HepG2 (cell line): ENCODE results near the gene CPNE1. TPM values are rescaled to one million over a fixed set of nuclear protein-coding genes. Genes with fewer than 3 reads are reported as not detected.

Experiments
- FOXK1 ChIP-seq: sonication (generic); formaldehyde crosslinking; IDR thresholded peaks from 2 replicates; pipeline ENCODE4 v1.4.0; 2020; ENCODE audit warnings: low read depth, missing genetic modification reagents, borderline replicate concordance
- HNRNPK ChIP-seq: fragments of 200-400 bp; formaldehyde crosslinking; IDR thresholded peaks from 2 replicates; pipeline ENCODE4 v1.6.1; 2018; ENCODE audit warnings: low read length, low read depth, moderate library complexity, mild to moderate bottlenecking; ENCODE audit not compliant: poor library complexity, severe bottlenecking
- HOXA9 ChIP-seq: sonication (generic); formaldehyde crosslinking; IDR thresholded peaks from 2 replicates; pipeline ENCODE4 v1.8.1; 2022; ENCODE audit warnings: missing genetic modification reagents, mild to moderate bottlenecking, moderate library complexity, borderline replicate concordance
- ISL2 ChIP-seq: sonication (generic); formaldehyde crosslinking; IDR thresholded peaks from 2 replicates; pipeline ENCODE4 v1.5.0; 2020; ENCODE audit warnings: missing genetic modification reagents
- JDP2 ChIP-seq: sonication (generic); formaldehyde crosslinking; IDR thresholded peaks from 2 replicates; pipeline ENCODE4 v1.8.1; 2022; ENCODE audit warnings: missing genetic modification reagents, borderline replicate concordance
- JUNB ChIP-seq: sonication (generic); formaldehyde crosslinking; IDR thresholded peaks from 2 replicates; pipeline ENCODE4 v1.8.0; 2022; ENCODE audit warnings: missing genetic modification reagents, mild to moderate bottlenecking, borderline replicate concordance
- KAT7 ChIP-seq: IDR thresholded peaks from 2 replicates; pipeline ENCODE4 v1.6.1; 2018; ENCODE audit warnings: borderline replicate concordance, missing compliant biosample characterization
- MAFF ChIP-seq: IDR thresholded peaks from 2 replicates; pipeline ENCODE4 v1.6.1; 2011; ENCODE audit warnings: low read depth, low read length, improper control_type of control experiment
- NFAT5 ChIP-seq: sonication (generic); formaldehyde crosslinking; IDR thresholded peaks from 2 replicates; pipeline ENCODE4 v1.4.0; 2020; ENCODE audit warnings: missing genetic modification reagents
- NFE2L1 ChIP-seq: sonication (generic); formaldehyde crosslinking; IDR thresholded peaks from 2 replicates; pipeline ENCODE4 v1.4.0; 2020; ENCODE audit warnings: missing genetic modification reagents, mild to moderate bottlenecking, borderline replicate concordance
- PAX8 ChIP-seq: sonication (generic); formaldehyde crosslinking; IDR thresholded peaks from 2 replicates; pipeline ENCODE4 v1.8.0; 2022; ENCODE audit warnings: mild to moderate bottlenecking, missing genetic modification reagents, borderline replicate concordance
- PRDM4 ChIP-seq: sonication (generic); formaldehyde crosslinking; IDR thresholded peaks from 2 replicates; pipeline ENCODE4 v1.9.0; 2021; ENCODE audit warnings: missing genetic modification reagents, borderline replicate concordance
- SNAI1 ChIP-seq: sonication (generic); formaldehyde crosslinking; IDR thresholded peaks from 2 replicates; pipeline ENCODE4 v1.5.0; 2020; ENCODE audit warnings: mild to moderate bottlenecking, missing genetic modification reagents, borderline replicate concordance
- ZNF761 ChIP-seq: sonication (generic); formaldehyde crosslinking; conservative IDR thresholded peaks from 2 replicates; pipeline ENCODE4 v1.4.0; 2020; ENCODE audit warnings: mild to moderate bottlenecking, missing genetic modification reagents
- ZNF83 ChIP-seq: sonication (generic); formaldehyde crosslinking; IDR thresholded peaks from 2 replicates; pipeline ENCODE4 v1.4.0; 2020; ENCODE audit warnings: missing genetic modification reagents, mild to moderate bottlenecking, borderline replicate concordance
- polyA plus RNA-seq, 8 experiments: library from polyadenylated mRNA; depleted of rRNA in 3 of 8; stranded (reverse) in 7 of 8; unstranded in 1 of 8; fragments of >200 nt; fragmentation: Illumina TruSeq in 4 of 8; extraction: Trizol in 4 of 8; gene quantifications; 2 replicates each; pipeline versions ENCODE4 v1.2.1 to v1.2.3, GENCODE V29; 2011 to 2016; ENCODE audit warnings: low read depth in 4 of 8, missing spikeins in 1 of 8, mixed read lengths in 1 of 8; ENCODE audit not compliant: insufficient read depth in 1 of 8
- total RNA-seq, 5 experiments: library from RNA; depleted of rRNA; stranded (reverse); fragments of >200 nt; fragmentation: Illumina TruSeq; extraction: Trizol; gene quantifications; 2 replicates each; pipeline ENCODE4 v1.2.3, GENCODE V29; 2016; ENCODE audit warnings: low read depth in 1 of 5
- TF ChIP-seq, protein P1 (sequence below): IDR thresholded peaks from 2 replicates; pipeline ENCODE4 v1.6.1; 2016; ENCODE audit warnings: mild to moderate bottlenecking, missing biosample characterization, missing genetic modification reagents
- TF ChIP-seq, protein P2 (sequence below): sonication (generic); formaldehyde crosslinking; IDR thresholded peaks from 2 replicates; pipeline ENCODE4 v1.5.1; 2020; ENCODE audit warnings: missing genetic modification reagents, mild to moderate bottlenecking, borderline replicate concordance

Gene CPNE1
- total and polyA plus RNA-seq, 2 of the 13 experiments (the other 11 are each of a cell fraction or from before 2014, with no cell fraction given), result 408 to 431 TPM

DNA sequence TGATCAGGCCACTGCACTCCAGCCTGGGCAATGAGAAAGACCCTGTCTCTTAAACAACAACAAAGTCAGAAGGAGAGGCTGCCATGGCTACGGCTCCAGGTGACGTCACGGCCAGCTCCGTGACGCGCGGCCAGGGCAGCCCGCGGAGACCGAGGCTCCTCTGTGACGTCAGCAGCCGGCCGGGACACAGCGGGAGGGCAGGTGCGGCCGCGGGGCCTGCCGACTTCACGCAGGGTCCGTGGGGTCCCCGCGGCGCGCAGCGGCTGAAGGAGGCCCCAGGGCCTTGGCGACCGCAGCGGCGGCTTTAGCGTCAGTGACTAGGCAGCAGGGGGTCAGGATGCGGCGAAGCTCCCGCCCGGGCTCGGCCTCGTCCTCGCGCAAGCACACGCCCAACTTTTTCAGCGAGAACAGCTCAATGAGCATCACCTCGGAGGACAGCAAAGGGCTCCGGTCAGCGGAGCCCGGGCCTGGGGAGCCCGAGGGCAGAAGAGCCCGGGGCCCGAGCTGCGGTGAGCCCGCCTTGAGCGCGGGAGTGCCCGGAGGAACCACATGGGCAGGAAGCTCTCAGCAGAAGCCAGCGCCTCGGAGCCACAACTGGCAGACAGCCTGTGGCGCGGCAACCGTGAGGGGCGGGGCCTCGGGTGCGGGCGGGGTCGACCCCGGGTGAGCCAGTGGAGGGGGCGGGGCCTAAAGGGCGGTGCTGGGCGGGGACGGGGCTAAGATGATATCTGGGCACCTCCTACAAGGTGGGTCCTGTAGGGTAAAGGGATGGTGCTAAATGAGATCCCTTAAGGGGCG, 48.8 kb downstream of the CPNE1 start, which contains the start of gene SPAG4 (continued):
- peak; percentile 99 for TF ChIP-seq NFAT5
- no peak; the same call in 1 of the 2 replicates for TF ChIP-seq FOXK1 (CRISPR knock-in tag)
- TF ChIP-seq JUNB (CRISPR knock-in tag), result peak; percentile 83
- peak; percentile 32; the same call in 1 of the 2 replicates for TF ChIP-seq PAX8
- TF ChIP-seq NFE2L1 (CRISPR knock-in tag), result peak; percentile 93; the same call in 1 of the 2 replicates
- no peak for TF ChIP-seq MAFF
- TF ChIP-seq PRDM4, result peak; percentile 77; the same call in 1 of the 2 replicates
- peak; percentile 93 for TF ChIP-seq ISL2 (CRISPR knock-in tag)
- peak; percentile 61 for TF ChIP-seq HNRNPK
- peak; percentile 98 for TF ChIP-seq HOXA9 (CRISPR knock-in tag)
- peak; percentile 31 for TF ChIP-seq SNAI1 (CRISPR knock-in tag)
- 0 out of 2 replicates have a peak, but pooled peaks have one; percentile 53 for TF ChIP-seq KAT7 (CRISPR knock-in tag)
- peak; percentile 97 for TF ChIP-seq ZNF761
- peak; percentile 79; the same call in 1 of the 2 replicates for TF ChIP-seq JDP2
- TF ChIP-seq, protein P1, sequence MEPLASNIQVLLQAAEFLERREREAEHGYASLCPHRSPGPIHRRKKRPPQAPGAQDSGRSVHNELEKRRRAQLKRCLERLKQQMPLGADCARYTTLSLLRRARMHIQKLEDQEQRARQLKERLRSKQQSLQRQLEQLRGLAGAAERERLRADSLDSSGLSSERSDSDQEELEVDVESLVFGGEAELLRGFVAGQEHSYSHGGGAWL (CRISPR knock-in tag), result peak; percentile 99
- TF ChIP-seq ZNF83 (CRISPR knock-in tag), result peak; percentile 92
- TF ChIP-seq, protein P2, sequence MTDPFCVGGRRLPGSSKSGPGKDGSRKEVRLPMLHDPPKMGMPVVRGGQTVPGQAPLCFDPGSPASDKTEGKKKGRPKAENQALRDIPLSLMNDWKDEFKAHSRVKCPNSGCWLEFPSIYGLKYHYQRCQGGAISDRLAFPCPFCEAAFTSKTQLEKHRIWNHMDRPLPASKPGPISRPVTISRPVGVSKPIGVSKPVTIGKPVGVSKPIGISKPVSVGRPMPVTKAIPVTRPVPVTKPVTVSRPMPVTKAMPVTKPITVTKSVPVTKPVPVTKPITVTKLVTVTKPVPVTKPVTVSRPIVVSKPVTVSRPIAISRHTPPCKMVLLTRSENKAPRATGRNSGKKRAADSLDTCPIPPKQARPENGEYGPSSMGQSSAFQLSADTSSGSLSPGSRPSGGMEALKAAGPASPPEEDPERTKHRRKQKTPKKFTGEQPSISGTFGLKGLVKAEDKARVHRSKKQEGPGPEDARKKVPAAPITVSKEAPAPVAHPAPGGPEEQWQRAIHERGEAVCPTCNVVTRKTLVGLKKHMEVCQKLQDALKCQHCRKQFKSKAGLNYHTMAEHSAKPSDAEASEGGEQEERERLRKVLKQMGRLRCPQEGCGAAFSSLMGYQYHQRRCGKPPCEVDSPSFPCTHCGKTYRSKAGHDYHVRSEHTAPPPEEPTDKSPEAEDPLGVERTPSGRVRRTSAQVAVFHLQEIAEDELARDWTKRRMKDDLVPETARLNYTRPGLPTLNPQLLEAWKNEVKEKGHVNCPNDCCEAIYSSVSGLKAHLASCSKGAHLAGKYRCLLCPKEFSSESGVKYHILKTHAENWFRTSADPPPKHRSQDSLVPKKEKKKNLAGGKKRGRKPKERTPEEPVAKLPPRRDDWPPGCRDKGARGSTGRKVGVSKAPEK, result peak; percentile 96
